MG63 (cell line): ENCODE data around the gene PAM16. TPM values are rescaled to one million over a fixed set of nuclear protein-coding genes. Genes with fewer than 3 reads are reported as not detected.

Experiments
- total RNA-seq: library from RNA; depleted of rRNA; stranded (reverse); fragments of >200 nt; shearing (Covaris generic); gene quantifications from 2 replicates; pipeline ENCODE4 v1.2.3, GENCODE V29; 2014; ENCODE audit warnings: low replicate concordance; rRNA removed

Gene PAM16
- total RNA-seq, 1 experiment from 2014 or later, result 84.1 TPM

Other genes with a start within 250 kb of the PAM16 start
- 12.4 and 18.4 TPM in 2 replicates for gene ADCY9, start 234.9 kb downstream of the PAM16 start, total RNA-seq
- gene SRL, start 109.2 kb downstream of the PAM16 start, total RNA-seq, result 0.03 TPM in 1 of 2 replicates, not detected in the other
- gene TFAP4, start 78.3 kb downstream of the PAM16 start, total RNA-seq, result 28.5 and 42.2 TPM in 2 replicates
- gene GLIS2, start 35.3 kb downstream of the PAM16 start, total RNA-seq, result 0.22 and 2.1 TPM in 2 replicates
- 55.7 and 68.7 TPM in 2 replicates for gene VASN, start 20.5 kb upstream of the PAM16 start, total RNA-seq
- 7.5 and 9.2 TPM in 2 replicates for gene CORO7, start 65.3 kb upstream of the PAM16 start, total RNA-seq
- 125 and 127 TPM in 2 replicates for gene DNAJA3, start 74.5 kb upstream of the PAM16 start, total RNA-seq
- 19.6 and 47.3 TPM in 2 replicates for gene NMRAL1, start 123.3 kb upstream of the PAM16 start, total RNA-seq
- gene HMOX2, start 125.1 kb upstream of the PAM16 start, total RNA-seq, result 62.7 and 107 TPM in 2 replicates
- gene CDIP1, start 187.5 kb upstream of the PAM16 start, total RNA-seq, result 4.0 and 8.8 TPM in 2 replicates
- gene C16orf96, start 205.0 kb upstream of the PAM16 start, total RNA-seq, result not detected in 2 replicates